Neural progenitor cell (in vitro differentiated cells): ENCODE results near the gene CYB5B. TPM values are rescaled to one million over a fixed set of nuclear protein-coding genes. Genes with fewer than 3 reads are reported as not detected.

Experiments used
- DNase-seq: peaks from one replicate; pipeline ENCODE4 v3.0.0-alpha.2; 2016; ENCODE audit warnings: low spot score
- H2AFZ ChIP-seq: fragments of 200-600 bp; sonication (generic); replicated peaks from 2 replicates; pipeline ENCODE4 v1.6.1; 2016; ENCODE audit warnings: antibody characterized with exemption
- H3F3A ChIP-seq: fragments of 200-600 bp; sonication (generic); 2 replicates; pipeline ENCODE4 v1.6.1; 2016; ENCODE audit warnings: antibody characterized with exemption, low read depth
- H3K27ac ChIP-seq: fragments of 200-600 bp; sonication (generic); 2 replicates; pipeline ENCODE4 v1.5.1; 2016; ENCODE audit warnings: mild to moderate bottlenecking
- H3K27me3 ChIP-seq: fragments of 200-600 bp; sonication (generic); 2 replicates; pipeline ENCODE4 v1.6.1; 2016; ENCODE audit warnings: mild to moderate bottlenecking, moderate library complexity
- H3K36me3 ChIP-seq: fragments of 200-600 bp; sonication (generic); 2 replicates; pipeline ENCODE4 v1.5.1; 2016
- H3K4me1 ChIP-seq: fragments of 200-600 bp; sonication (generic); 2 replicates; pipeline ENCODE4 v1.6.1; 2016; ENCODE audit warnings: mixed run types
- H3K4me2 ChIP-seq: fragments of 200-600 bp; sonication (generic); 2 replicates; pipeline ENCODE4 v1.6.1; 2016
- H3K4me3 ChIP-seq: fragments of 200-600 bp; sonication (generic); 2 replicates; pipeline ENCODE4 v1.5.1; 2016
- H3K79me2 ChIP-seq: fragments of 200-600 bp; sonication (generic); 2 replicates; pipeline ENCODE4 v1.6.1; 2016; ENCODE audit warnings: low read depth
- H3K9ac ChIP-seq: fragments of 200-600 bp; sonication (generic); 2 replicates; pipeline ENCODE4 v1.6.1; 2016
- H3K9me3 ChIP-seq: fragments of 200-600 bp; sonication (generic); 2 replicates; pipeline ENCODE4 v1.5.1; 2016; ENCODE audit warnings: low read depth
- H4K20me1 ChIP-seq: fragments of 200-600 bp; sonication (generic); 2 replicates; pipeline ENCODE4 v1.6.1; 2016; ENCODE audit warnings: low read depth
- H3K27ac Mint-ChIP-seq: 3 replicates; pipeline ENCODE4 v1.8.0; 2021; ENCODE audit warnings: mixed read lengths
- H3K27me3 Mint-ChIP-seq: 2 replicates; pipeline ENCODE4 v1.8.0; 2022; ENCODE audit warnings: low read depth, mild to moderate bottlenecking, inconsistent platforms, moderate library complexity, mixed read lengths; ENCODE audit not compliant: insufficient read depth
- H3K36me3 Mint-ChIP-seq: 3 replicates; pipeline ENCODE4 v1.8.0; 2021; ENCODE audit warnings: mixed read lengths
- H3K4me1 Mint-ChIP-seq: 3 replicates; pipeline ENCODE4 v1.8.0; 2021; ENCODE audit warnings: mixed read lengths
- H3K4me3 Mint-ChIP-seq: 3 replicates; pipeline ENCODE4 v1.8.0; 2021; ENCODE audit warnings: mild to moderate bottlenecking, moderate library complexity, mixed read lengths
- H3K9me3 Mint-ChIP-seq: 3 replicates; pipeline ENCODE4 v1.8.0; 2020; ENCODE audit warnings: mixed read lengths
- CTCF ChIP-seq: fragments of 200-600 bp; sonication (generic); IDR thresholded peaks from 2 replicates; pipeline ENCODE4 v1.5.1; 2017; ENCODE audit warnings: antibody characterized with exemption, mild to moderate bottlenecking
- EZH2 ChIP-seq: fragments of 200-600 bp; sonication (generic); IDR thresholded peaks from 2 replicates; pipeline ENCODE4 v1.6.1; 2017; ENCODE audit warnings: antibody characterized with exemption, mild to moderate bottlenecking, moderate library complexity
- EZH2phosphoT487 ChIP-seq: fragments of 200-600 bp; sonication (generic); IDR thresholded peaks from 2 replicates; pipeline ENCODE4 v1.6.1; 2017; ENCODE audit warnings: antibody characterized with exemption
- total RNA-seq: library from RNA; depleted of rRNA; stranded (reverse); fragments of >200 nt; gene quantifications from 2 replicates; pipeline ENCODE4 v1.2.3, GENCODE V29; 2015; ENCODE audit warnings: low replicate concordance

CYB5B gene
- total RNA-seq, 1 donor from 2014 or later: 108 TPM

GRCh38 chr16:69451166-69451565 lies 26.7 kb downstream of the CYB5B start:
- no peaks in the 10 kb centered on the region for H3K36me3 ChIP-seq
- peaks cover 4% of the 10 kb centered on the region for H3K4me1 Mint-ChIP-seq
- TF ChIP-seq EZH2 (no peak), EZH2phosphoT487 (no peak), CTCF (no peak)
- H3K27me3 ChIP-seq: no peaks in the 10 kb centered on the region
- H3K79me2 ChIP-seq: peaks cover 10% of the 10 kb centered on the region
- peaks cover 2% of the 10 kb centered on the region for H3K27me3 Mint-ChIP-seq
- no peaks in the 10 kb centered on the region for H3K4me1 ChIP-seq
- H3K4me3 Mint-ChIP-seq: no peak overlapping the region
- no peak overlapping the region for H3K27ac ChIP-seq
- H3K9me3 Mint-ChIP-seq: no peaks in the 10 kb centered on the region
- H3K4me3 ChIP-seq: no peak overlapping the region
- peaks cover 5% of the 10 kb centered on the region for H4K20me1 ChIP-seq
- H3F3A ChIP-seq: no peaks in the 10 kb centered on the region
- H3K4me2 ChIP-seq: no peak overlapping the region
- H2AFZ ChIP-seq: no peak overlapping the region
- no peaks in the 10 kb centered on the region for H3K9me3 ChIP-seq
- no peak overlapping the region for H3K9ac ChIP-seq
- H3K27ac Mint-ChIP-seq: no peak overlapping the region
- H3K36me3 Mint-ChIP-seq: peaks cover 21% of the 10 kb centered on the region
- no peak for DNase-seq

GRCh38 chr16:69453936-69454335 lies 29.5 kb downstream of the CYB5B start:
- Mint-ChIP-seq H3K27me3 (peaks cover 2% of the 10 kb centered on the region), H3K27ac (no peak overlapping the region)
- no peaks in the 10 kb centered on the region for H3K36me3 ChIP-seq

GRCh38 chr16:69463876-69464275 lies 39.5 kb downstream of the CYB5B start:
- H3K27me3 Mint-ChIP-seq: peaks cover 3% of the 10 kb centered on the region
- Histone ChIP-seq H3K27ac (no peak overlapping the region), H2AFZ (no peak overlapping the region), H3K4me3 (no peak overlapping the region), H4K20me1 (peaks cover 13% of the 10 kb centered on the region), H3K36me3 (peaks cover 5% of the 10 kb centered on the region), H3K9me3 (no peaks in the 10 kb centered on the region), H3K4me2 (no peak overlapping the region), H3K4me1 (peaks cover 11% of the 10 kb centered on the region), H3K79me2 (peaks cover 4% of the 10 kb centered on the region), H3K9ac (no peak overlapping the region), H3K27me3 (no peaks in the 10 kb centered on the region), H3F3A (peaks cover 13% of the 10 kb centered on the region)
- peak; percentile 31 for DNase-seq
- H3K9me3 Mint-ChIP-seq: no peaks in the 10 kb centered on the region
- H3K27ac Mint-ChIP-seq: peak overlapping the region; percentile 6
- TF ChIP-seq EZH2 (no peak), EZH2phosphoT487 (no peak), CTCF (no peak)
- H3K4me3 Mint-ChIP-seq: no peak overlapping the region
- peaks cover 6% of the 10 kb centered on the region for H3K4me1 Mint-ChIP-seq
- peaks cover 9% of the 10 kb centered on the region for H3K36me3 Mint-ChIP-seq

More at GRCh38 chr16:69453936-69454335, 29.5 kb downstream of the CYB5B start:
- Histone ChIP-seq H2AFZ (no peak overlapping the region), H3K4me1 (no peaks in the 10 kb centered on the region), H3F3A (no peaks in the 10 kb centered on the region), H3K79me2 (peaks cover under 1% of the 10 kb centered on the region), H3K4me3 (no peak overlapping the region), H4K20me1 (no peaks in the 10 kb centered on the region), H3K27me3 (no peaks in the 10 kb centered on the region), H3K4me2 (no peak overlapping the region), H3K27ac (no peak overlapping the region), H3K9ac (no peak overlapping the region), H3K9me3 (no peaks in the 10 kb centered on the region)
- Mint-ChIP-seq H3K36me3 (peaks cover 17% of the 10 kb centered on the region), H3K4me3 (no peak overlapping the region), H3K4me1 (peaks cover 4% of the 10 kb centered on the region), H3K9me3 (no peaks in the 10 kb centered on the region)
- TF ChIP-seq EZH2: no peak
- TF ChIP-seq CTCF: no peak
- no peak for TF ChIP-seq EZH2phosphoT487
- no peak for DNase-seq
